ENCODE measurements around the gene BCL2L1.
A peak's percentile ranks its signal among the peaks of the same experiment; 100 is the strongest.
"Not testable (repeated sequence)": the region's sequence is repeated elsewhere in the genome, so short reads cannot be mapped to it uniquely, and the experiment has no call there.

Gene BCL2L1

GRCh38 chr20:31674895-31675827 lies 47.5 kb downstream of the BCL2L1 start:
- peak; percentile 91 to 97 (median 94) for DNase-seq

GRCh38 chr20:31673943-31674463 lies 48.7 kb downstream of the BCL2L1 start:
- DNase-seq: no peak

GRCh38 chr20:31673435-31673834 lies 49.2 kb downstream of the BCL2L1 start:
- DNase-seq: no peak

DNA sequence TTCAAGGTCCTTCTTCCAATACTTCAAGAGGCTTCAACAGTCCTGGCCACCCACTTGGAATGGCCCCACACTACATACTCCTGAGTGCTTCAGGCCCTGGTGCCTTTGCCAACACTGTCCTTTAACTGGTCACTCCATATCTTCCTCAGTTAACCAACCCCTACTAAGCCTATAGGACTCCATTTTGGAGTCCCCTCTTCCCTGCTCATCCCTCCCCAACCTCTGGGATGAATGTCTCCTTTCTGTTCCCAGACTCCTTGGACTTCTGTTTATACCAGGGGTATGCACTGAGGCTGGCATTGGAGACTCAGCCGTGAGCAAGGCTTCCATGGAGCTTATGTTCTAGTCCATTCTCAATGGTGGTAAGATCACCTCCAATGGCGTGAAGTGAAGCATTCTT lies 51.3 kb downstream of the BCL2L1 start:
- DNase-seq: no peak

DNA sequence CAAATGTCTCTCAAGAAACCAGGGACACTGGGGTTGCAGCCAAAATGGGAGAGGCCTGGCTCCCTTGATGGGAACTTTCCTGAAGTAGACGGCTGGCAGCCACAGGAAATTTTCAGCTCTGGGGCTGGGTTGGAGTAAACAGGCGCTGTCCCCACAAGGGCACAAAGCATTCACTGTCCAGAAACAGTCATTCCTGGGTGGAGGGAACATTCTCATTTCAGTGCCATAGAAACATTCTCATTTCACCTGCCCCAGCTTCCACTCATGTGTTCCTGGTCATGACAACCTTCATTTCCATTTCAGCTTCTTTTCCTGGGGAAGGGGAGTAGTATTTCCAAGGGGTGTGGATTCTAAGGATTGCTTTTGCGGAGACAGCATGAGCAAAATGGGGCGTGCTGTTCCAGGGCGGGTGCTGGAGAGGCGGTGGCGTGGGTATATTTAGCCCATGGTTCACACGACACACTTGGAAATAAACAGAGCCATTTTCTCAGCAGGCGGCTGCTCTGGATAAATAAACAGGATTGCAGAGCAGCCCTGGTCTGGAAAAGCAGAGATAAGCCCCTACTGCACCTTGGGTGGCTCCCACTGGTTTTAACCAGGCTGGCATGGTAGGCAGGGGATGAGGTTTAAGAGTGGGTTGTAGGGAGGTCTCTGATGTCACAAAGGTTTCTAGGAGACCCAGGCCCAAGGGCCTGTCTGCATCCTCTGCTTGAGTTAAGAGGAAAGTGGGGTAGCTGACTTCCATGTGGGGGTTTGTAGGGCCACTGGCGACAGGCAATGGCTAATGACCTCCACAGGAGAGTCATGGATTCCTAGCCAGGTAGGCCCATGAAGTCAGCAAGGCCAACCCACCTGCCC lies 52.1 kb downstream of the BCL2L1 start:
- DNase-seq: no peak

GRCh38 chr20:31669876-31670275 lies 52.8 kb downstream of the BCL2L1 start:
- DNase-seq: no peak

- not testable (repeated sequence) for DNase-seq
Observed at GRCh38 chr20:31668944-31669343, 53.7 kb downstream of the BCL2L1 start.

DNA sequence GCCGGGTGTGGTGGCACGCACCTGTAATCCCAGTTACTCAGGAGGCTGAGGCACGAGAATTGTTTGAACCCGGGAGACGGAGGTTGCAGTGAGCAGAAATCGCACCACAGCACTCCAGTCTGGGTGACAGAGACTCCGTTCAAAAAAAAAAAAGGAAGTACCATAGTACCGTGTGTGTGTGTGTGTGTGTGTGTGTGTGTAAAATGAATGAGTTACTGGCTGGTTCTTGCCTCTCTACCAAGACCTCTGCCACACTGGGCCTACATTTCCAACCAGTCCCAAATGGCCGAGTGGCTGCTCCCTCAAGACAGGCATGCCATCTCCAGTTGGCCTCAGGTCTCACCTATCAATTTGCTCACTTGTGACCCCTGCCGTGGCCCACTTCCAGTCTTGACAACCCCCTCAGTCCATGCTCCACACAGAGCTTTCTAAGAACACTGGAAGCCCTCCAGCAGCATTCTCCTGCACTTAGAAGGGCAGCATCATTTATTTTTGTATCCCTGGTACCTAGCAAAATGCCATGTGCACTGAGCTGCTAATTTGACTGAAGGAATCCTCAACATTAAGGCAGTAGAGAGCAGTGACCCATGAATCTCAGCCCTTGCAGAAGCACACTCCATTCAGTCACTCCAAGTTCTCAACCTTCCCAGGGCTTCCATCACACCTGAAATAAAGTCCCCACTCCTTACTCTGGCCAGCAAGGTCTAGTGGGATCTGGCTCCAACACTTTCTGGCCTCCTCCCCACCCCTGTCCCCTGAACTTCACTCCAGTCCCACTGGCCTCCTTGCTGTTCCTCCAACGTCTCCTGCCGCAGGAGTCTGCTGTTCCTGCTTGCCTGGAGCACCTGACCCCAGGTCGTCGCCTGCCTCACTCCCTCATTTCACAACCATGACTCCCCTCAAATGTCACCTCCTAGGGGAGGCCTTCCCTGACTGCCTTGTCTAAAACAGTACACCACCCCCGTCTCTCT lies 55.1 kb downstream of the BCL2L1 start:
- DNase-seq: peak; percentile 56 to 85 (median 75)

- DNase-seq: peak; percentile 89 to 96 (median 95)
Observed at GRCh38 chr20:31666258-31667042, 56.2 kb downstream of the BCL2L1 start.

- DNase-seq: no peak
Observed at GRCh38 chr20:31665753-31666152, 56.9 kb downstream of the BCL2L1 start.

DNA sequence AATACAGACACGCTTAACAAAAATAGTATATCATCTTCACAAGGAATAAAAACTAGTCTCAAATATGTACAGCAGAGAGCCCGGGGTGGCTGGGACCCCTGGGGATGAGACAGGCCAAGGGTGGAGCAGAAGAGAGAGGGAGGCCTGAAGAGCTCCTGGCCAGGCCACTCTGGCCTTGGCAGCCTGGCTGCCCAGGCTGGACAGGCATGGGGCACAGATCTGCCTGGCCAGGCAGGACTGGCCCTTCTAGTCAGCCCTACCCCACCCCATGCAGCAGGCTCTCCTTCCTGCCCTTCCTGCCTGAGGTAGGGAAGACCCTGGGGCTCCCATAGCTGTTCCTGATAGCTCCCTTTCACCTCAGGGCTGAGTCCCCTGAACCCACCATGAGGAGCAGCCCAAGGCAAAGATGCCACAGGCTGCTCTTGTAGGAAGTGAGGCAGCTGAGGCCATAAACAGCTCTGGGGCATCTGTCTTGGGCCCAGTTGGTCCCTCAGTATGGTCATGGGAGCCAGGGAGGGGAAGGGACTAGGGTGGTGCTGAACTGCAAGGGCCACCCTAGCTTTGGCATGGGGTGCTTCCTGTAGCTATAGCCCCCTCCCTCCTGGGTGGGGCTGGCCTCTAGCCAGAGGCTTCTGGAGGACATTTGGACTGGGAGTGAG lies 57.8 kb downstream of the BCL2L1 start:
- no peak for DNase-seq

DNA sequence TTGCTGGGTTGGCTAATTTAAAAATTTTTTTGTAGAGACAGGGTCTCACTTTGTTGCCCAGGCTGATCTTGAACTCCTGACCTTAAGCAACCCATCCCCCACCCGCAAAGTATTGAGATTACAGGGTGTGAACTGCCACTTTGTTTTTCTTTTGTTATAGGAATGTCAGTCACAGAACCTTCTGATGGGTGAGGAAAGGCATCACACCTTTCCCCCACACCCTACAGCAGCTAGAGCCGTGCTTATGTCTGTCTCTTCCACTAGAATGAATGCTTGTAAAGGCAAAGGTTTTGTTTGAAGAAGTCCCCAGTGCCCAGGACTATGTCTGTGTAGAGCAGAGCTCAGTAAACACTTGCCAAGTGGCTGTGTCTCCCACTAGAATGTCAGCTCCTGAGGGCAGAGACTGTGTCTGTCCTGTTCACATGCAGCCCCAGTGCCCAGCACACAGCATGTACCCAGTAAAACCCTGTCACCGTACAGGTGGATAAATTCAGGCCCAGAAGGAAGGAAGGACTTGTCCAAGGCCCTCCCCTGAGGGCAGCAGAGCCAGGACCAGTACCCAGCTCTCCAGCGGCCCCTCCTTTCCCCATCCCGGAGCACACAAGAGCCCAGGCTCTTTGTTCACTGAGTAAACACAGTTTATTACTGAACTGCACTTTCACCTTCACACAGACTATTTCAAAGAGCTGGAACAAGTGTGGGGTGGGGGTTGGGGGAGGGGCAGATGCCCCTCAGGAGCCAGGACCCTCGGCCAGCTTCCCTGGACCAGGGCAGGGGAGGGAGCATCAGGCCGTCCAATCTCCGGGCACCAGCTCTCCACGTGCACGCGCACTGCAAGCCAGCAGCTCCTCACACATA lies 58.6 kb downstream of the BCL2L1 start:
- DNase-seq: no peak

GRCh38 chr20:31663524-31663837 lies 59.2 kb downstream of the BCL2L1 start:
- no peak for DNase-seq

DNA sequence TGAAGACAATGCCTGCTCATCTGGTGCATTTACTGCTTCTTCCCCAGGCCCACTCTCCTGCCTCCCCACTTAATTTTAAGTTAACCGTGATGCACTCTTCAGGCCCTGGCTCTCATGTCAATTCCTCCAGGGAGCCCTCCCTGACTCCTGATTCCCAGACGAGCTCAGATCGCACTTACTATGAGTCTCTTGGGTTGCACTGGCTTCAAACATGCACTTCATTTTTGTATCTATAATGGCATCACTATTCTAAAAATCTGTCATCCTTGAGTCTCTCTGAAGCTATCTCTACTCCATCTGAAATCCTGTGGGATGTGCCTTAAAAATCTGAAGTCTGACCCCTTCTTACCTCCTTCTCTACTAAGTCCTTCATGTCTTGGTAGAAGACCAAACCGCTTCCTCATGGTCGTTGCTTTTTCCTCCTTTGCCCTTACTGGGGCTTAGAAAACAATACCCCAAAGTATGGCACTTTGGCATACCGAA lies 60.3 kb downstream of the BCL2L1 start:
- DNase-seq: no peak

DNA sequence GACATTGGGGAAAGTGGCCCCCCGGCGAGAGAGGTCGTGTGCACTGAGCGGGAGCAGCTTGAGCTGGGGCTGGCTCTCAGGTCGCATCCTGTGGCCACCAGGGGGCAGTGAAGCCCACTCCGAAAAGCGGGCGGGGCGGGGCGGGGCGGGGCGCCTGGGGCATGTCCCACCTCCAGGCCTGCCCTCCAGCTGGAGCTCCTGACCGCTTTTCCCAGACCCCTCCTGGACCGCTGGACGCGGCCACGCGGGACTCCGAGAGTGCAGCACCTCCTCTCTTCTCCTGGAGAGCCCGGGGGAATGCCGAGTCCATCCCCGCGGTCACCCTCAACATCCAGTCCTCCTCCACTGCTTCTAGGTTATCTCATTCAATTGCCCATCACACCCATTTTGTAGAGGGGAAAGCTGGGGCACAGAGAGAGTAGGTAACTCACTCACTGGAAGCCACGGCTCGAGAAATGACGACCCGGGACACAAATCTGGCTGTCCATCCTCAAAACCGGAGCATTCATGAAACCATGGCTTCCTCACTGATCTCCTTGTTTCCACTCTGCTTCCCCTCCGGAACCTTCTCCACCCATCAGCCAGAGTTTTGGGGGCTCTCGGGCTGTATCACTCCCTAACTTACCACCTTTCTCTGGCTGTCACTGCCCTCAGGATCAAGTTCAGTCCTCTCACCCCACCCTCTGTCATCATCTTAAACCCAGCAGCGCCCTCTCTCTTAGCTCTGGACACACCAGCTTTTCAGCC lies 60.9 kb downstream of the BCL2L1 start:
- DNase-seq: peak; percentile 74 to 92 (median 86)

- no peak for DNase-seq
Observed at GRCh38 chr20:31654534-31654933, 68.1 kb downstream of the BCL2L1 start.

DNA sequence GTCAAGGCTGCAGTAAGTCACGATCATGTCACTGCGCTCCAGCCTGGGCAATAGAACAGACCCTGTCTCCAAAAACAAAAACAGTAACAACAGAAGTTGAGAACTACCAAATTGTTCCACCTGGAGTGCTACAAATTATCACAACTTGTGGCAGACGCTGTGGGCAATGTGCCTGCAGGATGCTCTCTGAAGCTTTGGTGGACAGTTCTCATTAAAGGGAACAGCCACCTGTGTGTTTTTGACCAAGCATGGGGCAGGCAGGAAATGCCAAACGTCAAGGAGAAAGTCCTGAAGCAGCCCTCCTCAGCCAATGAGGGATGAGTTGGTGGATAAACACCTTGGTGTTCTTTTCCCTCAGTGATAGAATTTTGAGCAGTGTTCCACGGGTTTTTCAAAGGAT lies 69.1 kb downstream of the BCL2L1 start:
- DNase-seq: no peak

GRCh38 chr20:31652917-31653396 lies 69.7 kb downstream of the BCL2L1 start:
- no peak for DNase-seq

- DNase-seq: not testable (repeated sequence)
Observed at GRCh38 chr20:31648104-31648503, 74.6 kb downstream of the BCL2L1 start.
